Nephron progenitor cell (in vitro differentiated cells): Measurements from ENCODE around the gene CHIT1.
A peak's percentile ranks its signal among the peaks of the same experiment; 100 is the strongest.

Source experiments
- DNase-seq: peaks from one replicate; pipeline ENCODE4 v3.0.0; 2021
- H3K27ac Mint-ChIP-seq: 2 replicates; pipeline ENCODE4 v1.8.0; 2021; ENCODE audit warnings: mild to moderate bottlenecking, moderate library complexity, mixed read lengths
- H3K27me3 Mint-ChIP-seq: 2 replicates; pipeline ENCODE4 v1.8.0; 2021; ENCODE audit warnings: mild to moderate bottlenecking, low read depth, mixed read lengths; ENCODE audit not compliant: poor library complexity
- H3K36me3 Mint-ChIP-seq: 2 replicates; pipeline ENCODE4 v1.8.0; 2021; ENCODE audit warnings: low read depth, mixed read lengths
- H3K4me1 Mint-ChIP-seq: 2 replicates; pipeline ENCODE4 v1.8.0; 2021; ENCODE audit warnings: mixed read lengths
- H3K4me3 Mint-ChIP-seq: 2 replicates; pipeline ENCODE4 v1.8.0; 2021; ENCODE audit warnings: mild to moderate bottlenecking, moderate library complexity, mixed read lengths
- H3K9me3 Mint-ChIP-seq: 2 replicates; pipeline ENCODE4 v1.8.0; 2021; ENCODE audit warnings: mild to moderate bottlenecking, moderate library complexity, mixed read lengths
- TF ChIP-seq, protein P1 (sequence below): fragments of 200-600 bp; sonication (generic); IDR thresholded peaks from 2 replicates; pipeline ENCODE4 v1.5.0; 2021; ENCODE audit warnings: antibody characterized with exemption

Gene CHIT1

DNA sequence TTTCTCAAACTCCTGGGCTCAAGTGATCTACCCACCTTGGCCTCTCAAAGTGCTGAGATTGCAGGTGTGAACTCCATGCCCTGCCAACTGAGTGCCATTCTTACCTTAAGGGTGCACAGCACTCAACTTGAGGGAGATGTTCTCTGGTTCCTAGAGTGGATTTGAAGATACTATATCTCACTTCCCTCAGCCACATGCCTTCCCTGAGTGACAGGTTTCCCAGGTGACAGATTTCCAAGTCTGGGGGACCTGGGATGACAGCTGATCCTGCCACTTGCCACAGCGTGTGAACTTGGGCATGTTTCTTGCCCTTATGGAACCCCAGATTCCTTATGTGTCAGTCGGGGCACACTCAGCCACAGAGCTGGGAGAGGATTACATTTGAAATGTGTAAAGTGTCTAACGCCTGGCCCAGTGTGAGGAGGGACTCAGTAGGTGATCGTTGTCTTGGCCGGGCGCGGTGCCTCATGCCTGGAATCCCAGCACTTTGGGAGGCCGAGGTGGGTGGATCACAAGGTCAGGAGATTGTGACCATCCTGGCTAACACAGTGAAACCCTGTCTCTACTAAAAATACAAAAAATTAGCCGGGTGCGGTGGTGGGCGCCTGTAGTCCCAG is 46.3 kb upstream of the CHIT1 start:
- Mint-ChIP-seq H3K27me3 (no peaks in the 10 kb centered on the region), H3K36me3 (no peaks in the 10 kb centered on the region), H3K4me1 (peaks cover 89% of the 10 kb centered on the region), H3K4me3 (no peak overlapping the region), H3K27ac (peak overlapping the region; percentile 72), H3K9me3 (no peaks in the 10 kb centered on the region)
- DNase-seq = no peak
- TF ChIP-seq, protein P1, sequence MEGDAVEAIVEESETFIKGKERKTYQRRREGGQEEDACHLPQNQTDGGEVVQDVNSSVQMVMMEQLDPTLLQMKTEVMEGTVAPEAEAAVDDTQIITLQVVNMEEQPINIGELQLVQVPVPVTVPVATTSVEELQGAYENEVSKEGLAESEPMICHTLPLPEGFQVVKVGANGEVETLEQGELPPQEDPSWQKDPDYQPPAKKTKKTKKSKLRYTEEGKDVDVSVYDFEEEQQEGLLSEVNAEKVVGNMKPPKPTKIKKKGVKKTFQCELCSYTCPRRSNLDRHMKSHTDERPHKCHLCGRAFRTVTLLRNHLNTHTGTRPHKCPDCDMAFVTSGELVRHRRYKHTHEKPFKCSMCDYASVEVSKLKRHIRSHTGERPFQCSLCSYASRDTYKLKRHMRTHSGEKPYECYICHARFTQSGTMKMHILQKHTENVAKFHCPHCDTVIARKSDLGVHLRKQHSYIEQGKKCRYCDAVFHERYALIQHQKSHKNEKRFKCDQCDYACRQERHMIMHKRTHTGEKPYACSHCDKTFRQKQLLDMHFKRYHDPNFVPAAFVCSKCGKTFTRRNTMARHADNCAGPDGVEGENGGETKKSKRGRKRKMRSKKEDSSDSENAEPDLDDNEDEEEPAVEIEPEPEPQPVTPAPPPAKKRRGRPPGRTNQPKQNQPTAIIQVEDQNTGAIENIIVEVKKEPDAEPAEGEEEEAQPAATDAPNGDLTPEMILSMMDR = no peak

DNA sequence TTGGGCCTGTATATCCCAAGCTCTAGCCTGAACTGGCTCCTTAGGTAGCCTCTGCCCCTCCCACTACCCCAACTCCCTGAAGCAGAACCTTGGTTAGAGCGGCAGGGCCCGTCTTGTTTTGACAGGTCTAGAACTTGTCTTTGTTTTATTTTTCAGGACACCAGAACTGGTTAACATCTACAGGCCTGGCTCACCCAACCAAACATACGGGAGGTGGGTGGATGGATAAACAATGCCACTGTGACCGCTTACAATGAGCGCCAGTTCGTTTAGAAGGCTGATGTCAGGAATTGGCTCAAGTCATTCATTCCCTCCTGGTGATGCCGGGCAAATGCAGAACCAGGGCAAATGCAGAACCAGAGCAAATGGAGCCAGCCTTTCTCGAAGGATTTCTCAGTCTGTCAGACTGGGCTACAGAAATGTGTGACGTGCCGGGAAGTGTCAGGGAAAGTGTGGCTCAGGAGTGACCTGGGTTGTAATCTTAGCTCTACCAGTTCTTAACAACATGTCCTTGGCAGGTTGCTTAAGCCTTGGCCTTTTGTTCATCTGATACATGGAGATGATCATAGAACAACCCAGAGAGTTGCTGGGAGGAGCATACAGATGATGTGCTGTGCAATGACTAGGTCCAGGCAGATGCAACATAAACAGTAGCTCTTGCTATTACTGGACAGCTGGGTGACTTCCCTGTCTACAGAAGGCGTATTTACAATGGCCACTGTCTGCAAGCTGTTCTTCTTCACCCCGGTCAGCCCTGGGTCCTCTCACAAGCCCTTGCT is 45.3 kb upstream of the CHIT1 start:
- TF ChIP-seq, protein P1 = no peak
- H3K9me3 Mint-ChIP-seq = no peaks in the 10 kb centered on the region
- no peak for DNase-seq
- no peaks in the 10 kb centered on the region for H3K36me3 Mint-ChIP-seq
- no peak overlapping the region for H3K4me3 Mint-ChIP-seq
- H3K27me3 Mint-ChIP-seq = no peaks in the 10 kb centered on the region
- peaks cover 81% of the 10 kb centered on the region for H3K4me1 Mint-ChIP-seq
- no peak overlapping the region for H3K27ac Mint-ChIP-seq

DNA sequence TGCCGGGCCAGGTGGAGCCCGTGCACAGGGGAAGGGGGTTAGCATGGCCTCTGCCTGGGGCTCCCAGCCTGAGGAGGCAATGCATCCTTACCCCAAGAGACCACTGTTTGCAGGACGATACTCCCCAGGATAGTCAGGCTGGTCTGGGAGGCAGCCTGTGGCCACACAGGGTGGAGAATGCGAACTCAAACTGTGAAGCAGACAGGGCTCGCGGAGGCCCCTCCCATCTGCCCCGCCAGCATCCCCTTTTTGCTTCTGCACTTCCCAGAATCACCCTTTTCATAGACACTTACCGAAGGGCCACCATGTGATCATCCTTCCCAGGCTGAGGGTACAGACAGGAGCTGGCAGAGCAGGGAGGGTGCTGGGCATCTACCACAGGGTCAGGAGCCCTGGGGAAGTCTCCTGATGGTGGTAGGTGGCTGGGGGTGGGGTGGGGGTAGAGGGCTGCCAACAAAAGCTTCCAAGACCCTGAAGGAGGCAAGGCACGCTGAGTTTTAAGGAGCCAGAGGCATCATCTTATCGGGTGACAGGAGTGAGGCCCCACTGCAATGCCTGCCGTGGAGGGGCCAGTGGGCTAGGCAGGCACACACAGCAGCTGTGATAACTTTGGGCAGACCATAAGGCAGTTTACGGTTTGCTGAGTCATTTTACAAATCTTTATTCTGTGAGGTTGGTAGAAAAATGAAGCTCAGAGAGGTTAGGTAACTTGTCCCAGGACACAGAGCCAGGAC is 44.6 kb upstream of the CHIT1 start:
- H3K4me1 Mint-ChIP-seq = peaks cover 75% of the 10 kb centered on the region

DNA sequence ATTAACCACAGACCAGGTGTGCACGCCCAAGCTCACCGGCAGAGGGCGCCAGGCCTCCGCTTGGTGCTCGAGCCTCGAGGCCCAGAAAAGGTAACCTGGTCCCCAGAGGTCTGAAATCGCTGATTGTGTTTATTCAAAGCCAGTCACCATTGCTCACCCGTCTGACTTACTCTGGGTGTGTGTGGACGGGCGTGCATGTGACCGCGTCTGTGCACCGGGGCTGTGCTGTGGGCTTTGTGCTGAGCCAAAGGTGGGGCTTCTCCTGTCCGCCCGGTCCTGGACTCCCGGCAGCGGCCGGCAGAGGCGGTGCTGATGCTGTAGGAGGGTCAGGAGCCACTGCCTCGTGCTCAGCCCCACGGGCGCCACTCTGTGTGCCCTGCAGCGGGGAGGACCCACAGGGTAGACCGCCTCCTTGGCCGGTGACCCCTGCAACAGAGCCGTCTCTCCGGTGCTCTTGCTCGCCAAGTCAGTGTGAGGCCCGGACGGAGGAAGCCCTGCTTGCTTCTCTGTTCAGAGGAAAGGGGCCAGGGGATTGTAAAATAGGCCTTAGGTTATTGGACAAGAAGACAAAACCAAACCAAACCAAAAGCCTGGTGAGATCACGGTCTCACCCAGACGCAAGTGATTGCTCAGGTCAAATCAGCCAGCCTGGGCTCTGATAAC is 43.9 kb upstream of the CHIT1 start:
- TF ChIP-seq, protein P1 = peak; percentile 94
- H3K27me3 Mint-ChIP-seq = no peaks in the 10 kb centered on the region
- H3K4me3 Mint-ChIP-seq = peak overlapping the region; percentile 47
- no peaks in the 10 kb centered on the region for H3K36me3 Mint-ChIP-seq
- peak; percentile 91 for DNase-seq
- peaks cover 68% of the 10 kb centered on the region for H3K4me1 Mint-ChIP-seq
- no peak overlapping the region for H3K27ac Mint-ChIP-seq
- H3K9me3 Mint-ChIP-seq = no peaks in the 10 kb centered on the region

More for the DNA sequence above, 44.6 kb upstream of the CHIT1 start:
- no peaks in the 10 kb centered on the region for H3K27me3 Mint-ChIP-seq
- no peak overlapping the region for H3K27ac Mint-ChIP-seq
- H3K36me3 Mint-ChIP-seq = no peaks in the 10 kb centered on the region
- no peaks in the 10 kb centered on the region for H3K9me3 Mint-ChIP-seq
- no peak for DNase-seq
- TF ChIP-seq, protein P1 = no peak
- H3K4me3 Mint-ChIP-seq = no peak overlapping the region

DNA sequence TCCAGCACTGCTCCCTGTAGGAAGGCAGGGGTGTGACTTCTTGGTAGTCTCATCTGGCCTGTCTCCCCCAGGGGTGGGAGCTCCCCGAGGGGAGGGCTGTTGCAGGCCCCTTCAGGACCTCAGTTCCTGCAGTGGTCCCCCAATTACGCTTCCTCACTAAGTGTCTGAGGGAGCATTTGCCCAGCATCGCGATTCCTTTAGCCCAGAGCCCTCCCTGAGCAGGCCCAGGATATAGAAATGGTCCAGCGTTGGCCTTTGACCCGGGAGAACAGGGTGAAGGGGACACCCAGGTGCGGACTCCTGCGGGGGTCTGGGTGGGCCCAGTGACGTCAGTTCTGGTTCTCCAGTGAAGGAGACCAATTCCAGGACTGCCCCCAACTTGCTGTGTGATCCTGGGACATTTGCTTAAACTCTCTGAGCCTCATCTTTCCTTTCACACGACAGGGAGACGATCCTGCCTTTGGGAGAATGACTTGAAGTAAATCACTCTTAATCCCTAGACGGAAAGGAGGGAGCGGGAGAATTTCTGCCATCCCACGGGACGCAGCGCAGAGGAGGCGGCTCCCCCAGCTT is 43.2 kb upstream of the CHIT1 start:
- no peaks in the 10 kb centered on the region for H3K9me3 Mint-ChIP-seq
- H3K4me3 Mint-ChIP-seq = peak overlapping the region; percentile 47
- no peaks in the 10 kb centered on the region for H3K36me3 Mint-ChIP-seq
- peaks cover 66% of the 10 kb centered on the region for H3K4me1 Mint-ChIP-seq
- DNase-seq = no peak
- TF ChIP-seq, protein P1 = no peak
- H3K27me3 Mint-ChIP-seq = no peaks in the 10 kb centered on the region
- no peak overlapping the region for H3K27ac Mint-ChIP-seq
